Germinal center (tissue), 1 donor: ENCODE results near the gene CNPY3.
"Not testable (repeated sequence)": the region's sequence is repeated elsewhere in the genome, so short reads cannot be mapped to it uniquely, and the experiment has no call there.

Experiments
- DNase-seq: peaks from one replicate; pipeline ENCODE4 v3.0.0; 2012; ENCODE audit warnings: mixed read lengths, low spot score

Gene CNPY3

GRCh38 chr6:42928986-42929820 lies at the start of gene CNPY3:
TSS of gene CNPY3 (plus strand) at chr6:42929480. CDS start at chr6:42929571, 91 bp downstream.
- peak; percentile 94 for DNase-seq

DNA sequence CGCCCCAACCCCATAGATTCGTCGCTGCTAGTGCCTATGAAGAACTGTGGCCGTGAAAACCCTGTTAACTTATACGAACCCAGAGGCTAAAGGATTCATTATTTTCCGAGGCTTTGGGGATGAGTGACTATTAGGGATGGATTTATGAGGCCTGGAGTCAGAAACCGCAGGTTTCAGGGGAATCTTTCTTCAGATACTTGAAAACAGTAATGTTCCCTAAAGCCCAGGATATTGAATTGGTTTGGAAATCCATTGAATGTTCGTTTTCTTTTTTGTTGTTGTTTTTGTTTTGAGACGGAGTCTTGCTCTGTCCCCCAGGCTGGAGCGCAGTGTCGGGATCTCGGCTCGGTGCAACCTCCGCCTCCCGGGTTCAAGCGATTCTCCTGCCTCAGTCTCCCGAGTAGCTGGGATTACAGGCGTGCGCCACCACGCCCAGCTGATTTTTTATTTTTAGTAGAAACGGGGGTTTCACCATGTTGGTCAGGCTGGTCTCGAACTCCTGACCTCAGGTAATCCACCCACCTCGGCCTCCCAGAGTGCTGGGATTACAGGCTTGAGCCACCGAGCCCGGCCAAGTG lies 49.0 kb upstream of the CNPY3 start:
- DNase-seq: not testable (repeated sequence)

- not testable (repeated sequence) for DNase-seq
These were observed 48.4 kb upstream of the CNPY3 start for GRCh38 chr6:42880871-42881270.

GRCh38 chr6:42885702-42886101 lies 43.6 kb upstream of the CNPY3 start:
- DNase-seq: no peak

GRCh38 chr6:42888201-42888600 lies 41.1 kb upstream of the CNPY3 start:
- not testable (repeated sequence) for DNase-seq

DNA sequence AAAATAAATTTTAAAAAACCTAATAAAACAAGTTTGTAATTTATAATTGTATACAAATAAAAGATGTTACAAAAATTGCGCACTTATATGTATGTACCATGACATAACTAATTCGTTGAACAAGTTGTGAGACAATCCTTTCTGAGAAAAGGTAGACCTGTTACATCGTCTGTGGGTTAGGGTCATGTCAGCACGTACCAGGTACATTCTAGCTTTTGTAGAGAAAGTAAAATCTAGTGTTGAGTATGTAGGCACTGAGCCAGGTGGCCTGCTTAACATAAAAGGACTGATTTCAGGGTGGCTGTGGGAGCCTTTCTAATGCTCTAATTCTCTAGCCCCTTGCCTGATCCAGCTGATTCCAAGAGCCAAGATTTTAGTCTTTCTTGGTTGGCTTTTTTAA lies 39.5 kb upstream of the CNPY3 start:
- DNase-seq: no peak

GRCh38 chr6:42890311-42891198 lies 38.7 kb upstream of the CNPY3 start:
- peak; percentile 93 for DNase-seq

- no peak for DNase-seq
These were observed 38.0 kb upstream of the CNPY3 start for GRCh38 chr6:42891199-42891722.

- not testable (repeated sequence) for DNase-seq
These were observed 35.0 kb upstream of the CNPY3 start for GRCh38 chr6:42894041-42894828.

GRCh38 chr6:42896178-42896719 lies 33.0 kb upstream of the CNPY3 start:
- DNase-seq: no peak

DNA sequence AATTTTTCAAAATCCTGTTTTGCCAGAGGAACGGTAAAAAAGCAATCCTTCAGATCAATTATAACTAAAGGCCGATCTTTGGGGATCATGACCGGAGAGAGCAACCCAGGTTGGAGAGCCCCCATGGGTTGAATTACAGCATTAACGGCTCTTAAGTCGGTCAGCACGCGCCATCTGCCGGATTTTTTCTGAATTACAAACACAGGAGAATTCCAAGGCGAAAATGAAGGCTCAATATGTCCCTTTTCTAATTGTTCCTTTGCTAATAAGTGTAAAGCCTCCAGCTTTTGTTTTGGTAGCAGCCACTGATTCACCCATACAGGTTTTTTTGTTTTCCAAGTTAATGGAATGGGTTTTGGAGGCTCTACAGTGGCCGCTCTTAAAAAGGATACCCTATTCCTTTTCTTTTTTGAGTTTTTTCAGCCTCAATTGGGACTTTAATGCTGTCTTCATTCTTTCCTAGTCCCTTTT lies 30.4 kb upstream of the CNPY3 start:
- DNase-seq: peak; percentile 26

DNA sequence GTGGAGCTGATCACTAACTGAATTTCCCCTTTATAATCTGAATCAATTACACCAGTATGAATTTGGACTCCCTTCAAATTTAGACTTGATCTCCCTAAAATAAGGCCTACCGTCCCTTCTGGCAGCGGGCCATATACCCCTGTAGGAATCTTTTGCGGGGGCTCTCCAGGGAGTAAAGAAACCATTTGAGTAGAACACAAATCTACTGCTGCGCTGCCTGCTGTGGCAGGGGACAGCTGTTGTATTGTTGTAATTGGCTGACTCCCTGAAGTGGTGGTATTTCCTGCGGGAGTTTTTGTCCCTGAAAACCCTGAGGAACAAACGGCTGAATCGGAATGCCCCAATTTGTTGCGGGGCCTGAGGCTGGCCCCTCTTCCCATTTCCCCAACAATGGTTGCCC lies 29.4 kb upstream of the CNPY3 start:
- no peak for DNase-seq

- DNase-seq: peak; percentile 60
These were observed 27.7 kb upstream of the CNPY3 start for GRCh38 chr6:42901538-42901957.

GRCh38 chr6:42902429-42903263 lies 26.6 kb upstream of the CNPY3 start:
- DNase-seq: not testable (repeated sequence)

DNA sequence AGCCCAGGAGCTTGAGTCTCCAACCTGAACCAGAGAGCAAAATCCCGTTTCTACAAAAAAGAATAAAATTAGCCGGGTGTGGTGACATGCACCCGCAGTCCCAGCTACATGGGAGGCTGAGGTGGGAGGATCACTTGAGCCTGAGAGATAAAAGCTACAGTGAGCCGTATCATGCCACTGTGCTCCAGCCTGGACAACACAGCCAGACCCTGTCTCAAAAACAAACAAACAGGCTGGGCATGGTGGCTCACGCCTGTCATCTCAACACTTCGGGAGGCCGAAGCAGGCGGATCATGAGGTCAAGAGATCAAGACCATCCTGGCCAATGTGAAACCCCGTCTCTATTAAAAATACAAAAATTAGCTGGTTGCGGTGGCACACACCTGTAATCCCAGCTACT lies 24.8 kb upstream of the CNPY3 start:
- DNase-seq: no peak

GRCh38 chr6:42907336-42907735 lies 21.9 kb upstream of the CNPY3 start:
- no peak for DNase-seq

GRCh38 chr6:42909835-42910234 lies 19.4 kb upstream of the CNPY3 start:
- DNase-seq: no peak

- no peak for DNase-seq
These were observed 17.9 kb upstream of the CNPY3 start for GRCh38 chr6:42911171-42912021.

GRCh38 chr6:42914546-42914945 lies 14.7 kb upstream of the CNPY3 start:
- no peak for DNase-seq
